HS-27A (cell line): ENCODE measurements around the gene PYY.
"Not testable (repeated sequence)": the region's sequence is repeated elsewhere in the genome, so short reads cannot be mapped to it uniquely, and the experiment has no call there.

ENCODE experiments used
- DNase-seq: peaks from one replicate; pipeline ENCODE4 v3.0.0-alpha.2; 2012; ENCODE audit warnings: low read depth, missing footprints

PYY gene

DNA sequence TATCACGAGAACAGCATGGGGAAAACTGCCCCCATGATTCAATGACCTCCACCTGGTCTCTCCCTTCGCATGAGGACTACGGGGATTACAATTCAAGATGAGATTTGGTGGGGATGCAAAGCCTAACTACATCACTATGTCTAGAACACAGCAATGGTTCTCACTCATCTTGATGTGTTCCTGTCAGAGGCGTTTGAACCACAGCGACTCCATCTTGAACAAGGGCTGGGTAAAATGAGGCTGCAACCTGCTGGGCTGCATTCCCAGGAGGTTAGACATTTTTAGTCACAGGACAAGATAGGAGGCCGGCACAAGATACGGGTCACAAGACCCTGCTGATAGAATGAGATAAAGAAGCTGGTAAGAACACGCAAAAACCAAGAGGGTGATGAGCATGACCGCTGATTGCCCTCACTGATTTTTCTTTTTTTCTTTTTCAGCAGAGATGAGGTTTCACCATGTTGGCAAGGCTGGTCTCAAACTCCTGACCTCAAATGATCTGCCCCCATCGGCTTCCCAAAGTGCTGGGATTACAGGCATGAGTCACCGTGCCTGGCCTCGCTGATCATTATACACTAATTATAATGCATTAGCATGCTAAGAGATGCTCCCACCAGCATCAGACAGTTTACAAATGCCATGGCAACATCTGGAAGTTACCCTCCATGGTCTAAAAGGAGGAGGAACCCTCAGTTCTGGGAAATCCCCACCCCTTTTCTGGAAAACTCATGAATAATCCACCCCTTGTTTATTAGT is 8.5 kb downstream of the PYY start:
- no peak for DNase-seq

DNA sequence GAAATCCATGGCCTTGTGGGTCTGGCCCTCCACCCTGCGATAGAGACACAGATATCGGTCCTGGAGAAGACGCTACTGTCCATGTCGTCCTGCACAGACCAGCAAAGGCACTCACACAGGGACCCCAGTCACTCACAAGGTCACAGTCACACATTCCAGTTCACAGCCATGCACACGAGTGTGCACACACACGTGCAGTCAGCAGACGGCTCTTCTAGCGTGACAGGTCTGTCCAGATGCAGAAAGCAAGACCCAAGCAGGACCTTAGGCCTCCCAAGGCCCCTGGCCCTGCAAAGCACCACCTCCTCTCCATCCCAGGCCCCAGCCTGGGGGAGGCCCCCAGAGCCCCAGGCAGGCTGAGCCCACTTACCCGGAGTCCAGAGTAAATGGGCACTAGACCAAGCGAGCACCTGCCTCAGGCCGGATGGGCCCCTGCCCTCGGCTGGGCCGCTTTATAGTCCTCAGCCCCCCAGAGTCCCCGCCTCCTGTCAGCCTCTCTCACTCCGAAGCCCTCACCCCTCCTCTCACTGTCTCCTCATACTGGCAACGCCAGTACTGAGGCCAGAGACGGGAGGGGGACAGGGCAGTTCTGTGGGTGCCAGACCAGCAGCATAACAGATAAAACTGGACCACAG is 11.6 kb downstream of the PYY start, which contains the start of gene PPY:
Gene PPY (minus strand): TSS at position 426 of the 635 bp plus-strand sequence. CDS start 822 bp downstream, outside the sequence.
- DNase-seq: no peak

DNA sequence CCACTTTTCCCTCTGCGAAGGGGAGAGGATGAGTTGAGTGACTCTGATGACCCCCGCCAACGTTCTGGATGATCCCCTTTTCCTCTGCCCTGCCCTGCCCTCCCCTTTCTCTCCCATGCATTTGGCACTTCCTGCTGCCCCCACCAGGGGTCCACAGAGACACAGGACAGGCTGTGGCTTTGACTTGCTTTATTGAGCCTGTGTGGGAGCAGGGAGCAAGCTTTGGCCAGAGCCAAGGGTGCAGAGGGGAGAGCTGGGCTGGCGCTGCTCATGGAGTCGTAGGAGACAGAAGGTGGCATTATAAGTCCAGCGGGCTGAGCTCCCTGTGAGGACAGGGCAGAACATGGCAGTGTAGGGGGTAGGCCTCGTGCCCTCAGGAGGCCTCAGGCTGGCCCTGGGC is 13.1 kb downstream of the PYY start:
- no peak for DNase-seq

DNA sequence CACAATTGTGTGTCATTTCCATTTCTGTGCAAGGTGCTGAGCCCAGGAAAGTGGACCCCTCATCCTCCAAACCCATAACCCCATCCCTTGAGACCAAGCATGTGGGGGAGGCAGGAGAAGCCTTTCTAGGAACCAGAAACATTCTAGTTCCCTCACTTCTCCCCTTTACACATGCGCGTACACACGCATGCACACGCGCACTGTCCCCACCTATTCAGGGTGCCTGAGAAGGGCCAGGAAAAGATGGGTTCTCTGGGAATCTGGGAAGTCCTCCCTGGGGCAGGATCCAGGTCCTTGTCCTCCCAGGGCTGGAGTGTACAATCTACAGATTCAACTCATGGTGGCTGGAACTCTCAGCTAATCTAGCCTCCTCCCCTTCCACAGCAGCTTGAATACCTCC is 13.9 kb downstream of the PYY start:
- no peak for DNase-seq

DNA sequence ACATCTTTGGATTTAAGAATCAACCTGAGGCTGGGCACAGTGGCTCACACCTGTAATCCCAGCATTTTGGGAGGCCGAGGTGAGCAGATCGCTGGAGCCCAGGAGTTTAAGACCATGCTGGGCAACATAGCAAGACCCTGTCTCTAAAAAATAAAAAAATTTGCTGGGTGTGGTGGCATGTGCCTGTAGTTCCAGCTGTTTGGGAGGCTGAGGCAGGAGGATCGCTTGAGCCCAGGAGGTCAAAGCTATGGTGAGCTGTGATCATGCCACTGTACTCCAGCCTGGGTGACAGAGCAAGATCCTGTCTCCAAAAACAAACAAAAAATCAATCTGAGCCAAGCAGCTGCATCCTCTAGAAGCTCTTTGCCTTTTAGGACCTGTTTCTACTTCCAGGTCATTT is 14.3 kb downstream of the PYY start:
- not testable (repeated sequence) for DNase-seq

DNA sequence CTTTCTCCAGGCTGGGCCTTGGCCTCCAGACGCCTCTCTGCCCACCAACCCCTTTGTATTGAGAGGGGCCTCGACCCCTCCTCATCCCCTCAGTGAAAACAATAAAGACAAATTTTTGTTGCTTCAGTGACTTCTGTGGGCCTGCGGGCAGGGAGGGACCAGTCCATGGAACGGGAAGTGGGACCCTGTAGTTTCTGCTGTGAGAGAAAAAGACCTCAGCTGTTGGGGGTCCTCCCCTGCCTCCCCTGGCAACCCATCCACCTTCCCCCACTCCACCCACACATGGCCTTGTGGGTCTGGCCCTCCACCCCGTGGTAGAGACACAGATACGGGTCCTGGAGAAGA is 14.9 kb downstream of the PYY start:
- no peak for DNase-seq

DNA sequence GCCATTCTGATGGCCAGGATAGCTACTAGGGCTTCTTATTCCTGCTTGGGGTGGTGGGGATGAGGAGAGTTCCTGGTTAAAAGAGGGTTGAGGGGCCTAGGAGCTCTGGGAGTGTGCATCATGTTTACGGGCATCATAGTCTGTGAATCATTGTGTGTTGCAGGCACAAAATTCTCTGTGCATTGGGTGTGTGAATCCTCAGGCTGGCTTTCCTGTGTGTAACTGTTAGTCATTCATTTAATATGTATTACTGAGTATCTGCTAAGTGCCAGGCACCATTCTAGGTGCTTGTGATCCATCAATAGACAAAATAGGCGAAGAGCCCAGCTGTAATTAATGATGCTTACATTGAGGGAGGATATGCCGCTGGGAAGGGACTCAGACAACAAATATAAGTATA is 17.3 kb downstream of the PYY start:
- DNase-seq: no peak

DNA sequence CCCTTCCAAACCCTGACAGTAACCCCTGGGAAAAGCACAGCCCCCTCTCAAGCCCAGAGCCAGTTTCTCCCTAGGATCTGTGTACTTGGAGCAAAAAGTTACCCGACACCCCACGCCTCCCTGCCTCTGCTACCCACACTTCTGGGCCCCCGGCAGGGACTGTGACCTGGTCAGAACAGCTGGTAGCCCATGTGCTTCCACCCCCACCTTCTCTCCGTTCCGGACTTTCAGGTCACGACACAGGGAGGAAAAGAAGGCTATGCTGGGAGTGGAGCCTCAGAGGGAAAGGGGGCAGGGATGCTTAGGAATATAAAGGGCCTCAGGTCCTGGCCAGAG is 17.8 kb downstream of the PYY start:
- DNase-seq: no peak

DNA sequence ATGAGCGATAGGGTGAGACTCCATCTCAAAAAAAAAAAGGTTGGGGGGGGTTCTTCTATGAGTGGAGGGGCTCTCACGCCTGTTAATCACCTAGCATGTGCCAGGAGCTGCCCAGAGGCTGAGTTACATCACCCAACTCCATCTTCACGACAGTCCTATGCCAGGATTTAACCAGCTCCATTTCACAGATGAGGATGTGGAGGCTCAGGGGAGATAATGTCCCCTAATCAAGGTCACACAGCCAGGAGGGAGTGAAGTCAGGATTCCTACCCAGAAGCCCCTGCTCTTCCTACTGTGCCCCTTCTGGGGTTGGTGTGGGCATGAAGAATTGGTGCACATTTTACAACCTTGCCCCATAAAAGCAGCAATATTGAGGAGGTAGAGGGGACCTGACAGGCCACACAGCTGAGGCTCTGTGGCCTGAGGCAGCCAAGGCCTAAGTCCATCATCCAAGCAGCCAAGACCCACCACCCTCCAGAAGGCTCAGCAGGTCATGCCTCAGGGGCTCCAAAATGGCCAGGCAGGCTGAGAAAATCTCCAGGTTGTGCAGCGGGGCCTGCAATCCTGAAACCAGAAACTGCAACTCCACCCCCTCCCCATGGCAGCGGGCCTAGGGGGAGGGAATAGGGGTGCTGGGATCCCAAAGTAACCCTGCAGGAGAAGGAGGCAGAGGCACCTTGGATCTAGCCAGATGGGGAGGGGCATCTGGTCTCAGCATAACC is 18.4 kb downstream of the PYY start:
- DNase-seq: no peak

DNA sequence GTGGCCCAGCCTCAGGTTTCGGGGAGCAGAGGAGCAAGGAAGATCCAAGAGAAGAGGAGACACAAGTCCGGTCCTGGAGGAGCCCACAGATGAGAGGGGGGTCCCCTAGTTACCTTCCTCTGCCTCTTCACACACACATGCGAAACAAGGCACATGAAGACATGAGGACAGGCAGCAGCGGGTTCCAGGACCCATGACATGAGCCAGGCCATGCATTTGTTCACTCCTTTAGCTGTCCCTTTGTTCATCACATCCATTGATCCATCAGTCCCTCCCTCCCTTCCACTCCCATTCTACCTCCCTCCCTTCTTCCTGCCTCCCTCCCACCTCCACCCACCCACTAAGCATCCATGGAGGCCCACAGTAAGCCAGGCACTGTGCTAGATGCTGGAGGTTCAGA is 20.8 kb downstream of the PYY start:
- no peak for DNase-seq

DNA sequence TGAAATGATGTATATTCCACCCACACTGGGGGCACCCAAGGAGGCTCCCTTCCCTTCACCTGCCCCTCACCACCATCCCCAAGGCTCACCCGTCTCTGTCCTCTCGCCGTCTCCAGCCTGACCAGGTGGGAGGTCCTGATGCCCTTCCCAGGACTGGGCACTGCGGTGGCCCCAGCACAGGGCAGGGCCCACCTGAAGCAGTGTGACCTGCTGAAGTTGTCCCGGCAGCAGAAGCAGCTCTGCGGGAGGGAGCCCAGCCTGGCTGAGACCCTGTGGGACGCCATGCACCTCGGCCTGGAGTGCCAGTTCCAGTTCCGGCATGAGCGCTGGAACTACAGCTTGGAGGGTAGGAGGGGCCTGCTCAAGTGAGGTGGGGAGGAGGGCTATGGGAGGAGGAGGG is 21.4 kb downstream of the PYY start:
- DNase-seq: no peak

DNA sequence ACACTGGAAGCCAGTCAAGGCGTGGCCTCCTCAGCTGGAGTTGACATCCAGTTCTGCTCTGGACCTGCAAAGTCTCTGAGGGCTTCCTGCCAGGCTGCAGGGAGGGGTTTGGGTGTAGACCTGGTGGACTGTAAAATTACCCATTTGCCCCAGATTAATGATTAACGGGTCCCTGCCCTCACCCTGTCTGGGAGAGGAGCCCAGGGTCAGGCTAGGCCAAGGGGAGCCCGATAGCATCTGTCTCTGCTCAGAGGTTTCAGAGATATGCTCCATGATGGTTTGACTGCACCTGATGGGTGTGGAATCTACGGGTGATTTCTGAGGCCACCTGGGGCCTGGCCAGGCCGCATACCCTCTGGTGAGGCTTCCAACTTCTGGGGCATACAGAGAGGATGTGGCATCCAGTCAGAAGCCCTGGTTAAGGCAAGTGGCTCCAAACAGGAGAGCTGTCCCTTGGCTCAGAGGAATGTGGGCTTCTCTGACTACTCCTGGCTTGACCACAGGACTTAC is 22.6 kb downstream of the PYY start:
- DNase-seq: no peak

DNA sequence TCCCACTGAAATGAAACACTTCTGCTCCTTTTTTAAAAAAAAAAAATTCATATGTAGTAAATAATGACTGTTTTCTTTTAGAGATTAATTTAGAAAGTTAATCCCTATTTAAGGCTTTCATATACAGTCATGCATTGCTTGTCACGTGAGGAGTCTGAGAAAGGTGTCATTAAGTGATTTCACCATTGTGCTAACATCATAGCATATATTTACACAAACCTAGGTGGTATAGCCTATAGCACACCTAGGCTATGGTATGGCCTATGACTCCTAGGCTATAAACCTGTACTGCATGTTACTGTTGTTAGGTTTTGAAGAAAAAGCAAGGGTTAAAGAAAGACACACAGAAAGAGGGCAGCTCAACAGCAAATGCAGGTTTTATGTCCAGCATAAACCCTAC is 25.1 kb downstream of the PYY start:
- DNase-seq: no peak

DNA sequence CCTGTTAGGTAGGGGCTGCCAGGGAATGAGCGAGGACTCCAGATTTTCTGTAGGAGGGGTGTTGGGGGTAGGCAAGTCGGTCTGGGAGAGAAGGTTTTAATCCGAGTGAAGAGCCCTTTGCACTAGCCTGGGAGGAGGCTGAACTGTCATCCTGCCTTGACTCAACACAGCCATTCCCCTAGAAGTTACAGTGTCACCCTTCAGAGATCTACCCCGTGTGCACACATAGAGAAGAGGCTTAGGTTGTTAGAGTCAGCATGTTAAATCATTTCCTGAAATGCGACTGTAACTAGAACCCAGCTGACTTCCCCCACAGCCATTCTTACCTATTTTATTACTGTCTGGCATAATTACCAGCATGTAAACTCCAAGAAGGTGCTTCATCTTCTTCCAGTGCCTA is 25.8 kb downstream of the PYY start:
- not testable (repeated sequence) for DNase-seq

DNA sequence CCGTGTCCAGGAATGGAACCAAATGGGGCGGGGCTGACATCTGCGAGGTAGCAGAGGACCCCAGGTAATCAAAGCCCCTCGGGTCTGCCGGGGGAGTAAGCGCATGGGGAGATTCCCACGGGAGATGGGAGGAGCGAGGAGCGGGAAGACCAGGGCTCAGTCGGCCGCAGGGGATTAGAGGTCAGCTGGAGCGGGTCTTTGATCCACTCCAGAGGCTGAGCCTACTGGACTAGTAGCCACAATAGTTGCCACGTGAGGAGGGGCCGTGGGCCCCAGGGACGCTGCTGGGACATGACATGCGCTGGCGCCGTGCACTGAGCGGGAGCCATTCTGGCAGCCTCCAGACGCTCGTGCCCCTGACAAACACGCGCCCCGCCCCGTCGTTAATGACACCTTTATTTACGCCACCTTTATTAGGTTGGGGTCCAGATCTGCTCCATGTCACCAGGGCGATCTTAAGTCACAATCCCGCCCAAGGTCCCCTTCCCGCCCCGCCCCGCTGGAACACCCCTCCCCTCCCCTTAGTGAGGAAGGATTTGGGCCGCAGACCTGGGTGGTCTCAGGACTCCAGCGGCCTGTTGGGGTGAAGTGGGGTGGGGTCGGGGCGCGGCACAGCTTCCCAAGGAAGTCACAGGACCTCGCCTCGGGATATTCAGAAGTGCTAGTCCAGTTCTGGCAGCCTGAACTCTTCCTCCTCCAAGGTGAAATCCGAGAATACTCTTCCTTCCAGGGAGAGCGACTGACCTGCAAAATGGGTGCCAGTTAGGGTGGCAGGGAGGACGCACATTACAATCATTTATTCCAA is 26.5 kb downstream of the PYY start:
- no peak for DNase-seq

DNA sequence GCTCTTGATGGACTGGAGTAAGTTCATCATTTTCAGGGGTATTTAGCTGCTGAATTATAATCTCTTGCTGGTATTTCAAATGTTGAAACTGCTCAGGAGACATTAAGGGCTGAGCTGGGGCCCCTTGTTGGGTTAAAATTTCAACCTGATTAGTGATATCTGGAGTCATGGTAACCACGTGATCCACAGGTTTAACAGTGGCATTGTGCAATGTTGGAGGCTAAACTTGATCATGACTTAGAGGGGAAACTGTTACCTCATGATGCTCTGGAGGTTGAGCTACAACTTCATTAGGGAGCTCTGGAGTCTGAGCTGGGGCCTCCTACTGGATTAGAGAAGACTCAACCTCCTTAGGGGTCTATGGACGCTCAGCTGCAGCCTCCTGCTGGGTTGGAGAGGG is 29.2 kb downstream of the PYY start:
- no peak for DNase-seq

DNA sequence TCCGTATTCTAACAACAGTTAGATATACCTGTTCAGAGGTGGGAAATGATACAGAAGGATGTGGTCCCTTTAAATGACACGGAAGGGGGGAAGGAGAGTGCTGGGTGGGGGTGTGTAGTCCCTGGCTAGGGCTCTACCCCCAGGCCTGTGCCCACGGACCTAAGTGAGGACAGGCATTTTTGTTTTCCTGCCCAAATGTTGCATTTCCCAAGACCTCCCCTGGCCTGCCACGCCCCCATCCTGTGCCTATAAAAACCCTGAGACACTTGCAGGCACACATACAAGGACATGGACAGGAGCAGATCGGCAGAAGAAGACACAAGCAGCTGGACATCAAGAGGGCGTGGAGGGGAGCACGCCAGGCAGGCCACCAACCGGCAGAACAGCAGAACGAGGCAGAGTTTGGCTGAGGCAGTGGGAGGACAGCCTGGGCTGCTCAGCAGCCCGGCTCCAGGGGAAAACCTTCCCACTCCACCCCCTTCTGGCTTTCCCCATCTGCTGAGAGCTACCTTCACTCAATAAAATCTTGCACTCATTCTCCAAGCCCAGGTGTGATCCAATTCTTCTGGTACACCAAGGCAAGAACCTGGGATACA is 33.1 kb downstream of the PYY start:
- DNase-seq: no peak

DNA sequence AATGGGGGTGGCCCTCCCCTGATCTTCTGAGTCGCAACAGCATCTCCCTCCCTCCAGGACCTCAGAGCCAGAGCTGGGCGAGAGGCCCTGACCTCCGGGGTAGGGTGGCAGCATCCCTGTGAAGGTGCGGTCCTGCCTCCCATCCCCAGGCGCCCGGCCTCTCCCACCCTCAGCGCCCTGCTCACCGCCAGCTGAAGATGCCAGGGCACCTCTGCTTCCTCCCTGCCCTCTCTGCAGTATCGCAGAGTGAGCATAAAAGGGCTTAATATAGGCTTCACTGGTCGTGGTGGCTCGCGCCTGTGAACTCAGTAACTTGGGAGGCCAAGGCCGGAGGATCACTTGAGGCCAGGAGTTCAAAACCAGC is 35.7 kb downstream of the PYY start:
- no peak for DNase-seq

DNA sequence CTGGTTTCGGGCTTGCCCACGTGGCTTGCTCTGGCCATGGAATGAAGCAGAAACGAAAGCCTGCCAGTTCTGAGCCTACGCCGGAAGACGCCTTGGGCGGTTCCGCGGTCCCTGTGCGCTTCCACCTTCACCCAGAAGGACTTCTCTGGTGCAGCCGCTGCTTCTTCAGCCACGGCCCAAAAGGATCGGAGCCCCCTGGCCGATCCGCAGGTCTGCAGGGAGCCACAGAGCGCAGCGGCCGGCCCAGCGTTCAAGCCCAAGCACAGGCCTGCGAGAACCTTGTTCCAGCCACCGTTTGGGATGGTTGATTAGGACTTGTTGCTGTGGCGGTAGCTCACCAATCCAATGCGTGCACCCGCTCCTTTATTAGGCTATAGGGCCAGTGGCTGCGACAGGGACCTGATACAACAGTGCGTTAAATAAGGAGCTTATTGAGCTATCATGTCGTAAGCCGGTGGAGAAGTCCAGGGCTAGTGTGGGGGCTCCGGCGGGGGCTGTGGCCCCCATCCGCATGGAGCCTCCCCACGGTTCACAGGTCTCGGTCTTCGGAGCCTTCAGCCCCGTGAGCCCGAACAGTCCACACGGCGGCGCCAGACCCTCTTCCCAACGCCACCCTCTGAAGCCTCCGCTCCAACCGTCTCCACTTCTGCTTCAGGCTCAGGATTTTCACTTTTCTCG is 36.3 kb downstream of the PYY start:
- no peak for DNase-seq

DNA sequence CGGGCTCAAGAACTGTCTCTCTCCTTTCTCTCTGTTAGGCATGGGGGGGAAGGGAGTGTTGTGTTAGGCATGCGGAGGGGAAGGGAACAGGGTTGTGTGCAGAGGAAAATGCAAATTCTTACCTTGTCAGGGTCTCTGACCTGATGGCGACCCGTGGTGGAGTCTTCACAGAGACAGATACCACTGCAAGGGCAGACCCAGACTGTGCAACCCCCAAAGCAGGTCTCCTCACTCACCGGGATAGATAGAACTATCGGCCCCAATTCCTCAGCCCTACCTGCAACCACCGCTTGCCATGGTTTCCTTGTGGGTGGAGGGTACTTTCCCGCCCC is 36.8 kb downstream of the PYY start:
- no peak for DNase-seq

DNA sequence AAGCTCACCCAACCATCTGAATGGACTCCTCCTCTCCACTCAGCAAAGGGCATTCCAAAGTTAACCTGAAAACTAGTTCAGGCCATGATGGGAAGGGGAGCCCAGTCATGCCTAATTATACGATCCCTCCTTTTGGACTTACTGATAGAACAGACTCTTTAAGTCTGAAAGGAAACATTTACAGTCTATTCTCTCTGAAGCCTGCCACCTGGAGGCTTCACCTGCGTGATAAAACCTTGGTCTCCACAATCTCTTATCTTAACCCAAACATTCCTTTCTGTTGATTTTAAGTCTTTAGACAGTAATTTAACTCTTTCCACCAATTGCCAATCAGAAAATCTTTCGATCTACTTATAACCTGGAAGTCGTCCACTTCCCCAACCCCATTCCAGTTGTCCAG is 37.4 kb downstream of the PYY start:
- DNase-seq: no peak

DNA sequence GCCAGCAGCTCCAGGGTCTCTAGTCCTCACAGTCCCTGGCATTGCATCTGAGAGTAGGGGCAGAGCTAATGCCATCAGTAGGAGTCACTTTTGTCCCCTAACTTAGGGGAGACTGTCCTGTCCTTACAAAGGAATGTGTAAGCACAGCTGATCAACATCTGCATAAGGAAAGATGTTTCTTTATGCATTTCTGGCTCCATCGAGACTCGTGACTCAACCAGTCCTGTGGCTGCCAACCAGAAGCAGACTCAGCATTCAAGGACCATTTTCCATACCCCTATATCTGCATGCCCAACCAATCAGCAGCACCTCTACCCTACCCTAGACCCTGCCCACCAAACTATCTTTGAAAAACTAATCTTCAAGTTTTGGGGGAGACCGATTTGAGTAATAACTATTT is 38.2 kb downstream of the PYY start:
- DNase-seq: no peak
